Fibroblast of skin of left quadriceps (primary cell): ENCODE results near the gene ARSD.
"Not testable (repeated sequence)": the region's sequence is repeated elsewhere in the genome, so short reads cannot be mapped to it uniquely, and the experiment has no call there.

Experiments used
- DNase-seq, 2 experiments: peaks; one replicate each; pipeline ENCODE4 v3.0.0-alpha.2; 2013; ENCODE audit warnings: low read depth in 2 of 2

Gene ARSD

DNA sequence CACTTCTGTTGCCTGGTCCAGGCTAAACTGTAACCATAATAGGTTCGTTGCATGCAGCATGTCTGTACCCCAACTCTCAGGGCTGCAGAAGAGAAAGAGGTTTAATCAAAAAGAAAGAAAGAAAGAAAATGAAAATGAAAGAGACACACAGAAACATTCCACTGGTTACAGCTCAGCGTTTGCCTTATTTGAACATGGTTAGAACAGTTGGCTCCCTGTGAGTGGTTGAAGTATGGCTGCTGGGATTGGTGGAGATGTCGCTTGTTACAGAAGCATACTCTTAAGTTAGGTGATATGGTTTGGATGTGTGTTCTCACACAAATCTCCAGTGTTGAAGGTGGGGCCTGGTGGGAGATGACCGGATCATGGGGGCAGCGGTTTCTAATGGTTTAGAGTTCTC is 36.3 kb downstream of the ARSD start:
- no peak for DNase-seq

DNA sequence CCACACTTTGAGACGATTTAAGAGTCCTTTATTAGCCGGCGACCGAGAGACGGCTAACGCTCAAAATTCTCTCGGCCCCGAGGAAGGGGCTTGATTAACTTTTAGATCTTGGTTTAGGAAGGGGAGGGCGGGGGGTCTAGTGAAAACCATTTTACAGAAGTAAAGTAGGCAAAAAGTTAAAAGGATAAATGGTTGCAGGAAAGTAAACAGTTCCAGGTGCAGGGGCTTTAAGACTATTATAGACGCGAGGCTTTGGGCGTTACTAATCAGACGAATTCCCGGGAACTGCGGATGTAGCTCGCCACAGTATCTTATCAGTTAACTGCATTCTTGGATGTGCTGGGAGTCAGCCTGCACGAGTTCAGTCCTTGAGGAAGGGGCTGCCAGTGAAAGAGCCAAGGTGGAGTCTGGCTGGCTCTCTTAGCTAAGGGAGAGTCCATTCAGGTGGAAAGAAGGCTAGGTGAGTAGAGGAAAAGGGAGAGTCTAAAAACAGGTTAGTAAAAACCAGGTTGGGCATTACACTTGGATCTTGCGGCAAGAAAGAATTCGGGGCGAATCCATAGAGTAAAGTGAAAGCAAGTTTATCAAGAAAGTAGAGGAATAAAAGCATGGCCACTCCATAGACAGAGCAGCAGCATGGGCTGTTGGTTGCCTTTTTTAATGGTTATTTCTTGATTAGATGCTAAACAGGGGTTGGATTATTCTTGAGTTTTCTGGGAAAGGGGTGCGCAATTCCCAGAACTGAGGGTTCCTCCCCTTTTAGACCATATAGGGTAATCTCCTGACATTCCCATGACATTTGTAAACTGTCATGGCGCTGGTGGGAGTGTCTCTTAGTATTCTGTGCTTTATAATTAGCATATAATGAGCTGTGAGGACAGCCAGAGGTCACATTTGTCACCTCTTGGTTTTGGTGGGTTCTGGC is 38.3 kb downstream of the ARSD start:
- not testable (repeated sequence) for DNase-seq

DNA sequence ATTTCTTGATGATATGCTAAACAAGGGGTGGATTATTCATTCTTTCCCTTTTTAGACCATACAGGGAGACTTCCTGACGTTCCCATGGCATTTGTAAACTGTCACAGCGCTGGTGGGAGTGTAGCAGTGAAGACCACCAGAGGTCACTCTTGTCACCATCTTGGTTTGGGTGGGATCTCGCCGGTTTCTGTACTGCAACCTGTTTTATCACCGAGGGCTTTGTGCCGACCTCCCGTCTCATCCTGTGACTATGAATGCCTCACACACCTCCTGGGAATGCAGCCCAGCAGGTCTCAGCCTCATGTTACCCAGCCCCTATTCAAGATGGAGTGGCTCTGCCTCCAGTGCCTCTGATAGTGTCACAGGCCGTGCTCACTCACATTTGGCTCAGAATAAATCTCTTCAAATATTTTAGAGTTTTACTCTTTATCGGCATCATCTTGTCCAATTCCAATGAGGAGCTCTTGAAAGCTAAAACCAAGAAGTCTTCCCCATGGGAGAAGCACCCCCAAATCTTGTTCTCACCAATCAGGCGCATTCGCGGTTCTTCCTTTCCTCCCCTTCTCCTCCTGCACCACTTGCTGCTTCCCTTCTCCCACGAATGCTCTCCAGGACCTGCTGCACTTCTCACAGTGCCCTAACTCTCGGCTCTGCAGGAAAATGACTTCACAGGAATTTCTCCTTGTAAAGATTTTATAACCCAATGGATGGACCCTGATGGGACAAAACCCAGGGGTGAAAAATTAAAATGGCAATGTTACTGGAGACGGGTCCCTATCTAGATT is 39.2 kb downstream of the ARSD start:
- DNase-seq: not testable (repeated sequence)

DNA sequence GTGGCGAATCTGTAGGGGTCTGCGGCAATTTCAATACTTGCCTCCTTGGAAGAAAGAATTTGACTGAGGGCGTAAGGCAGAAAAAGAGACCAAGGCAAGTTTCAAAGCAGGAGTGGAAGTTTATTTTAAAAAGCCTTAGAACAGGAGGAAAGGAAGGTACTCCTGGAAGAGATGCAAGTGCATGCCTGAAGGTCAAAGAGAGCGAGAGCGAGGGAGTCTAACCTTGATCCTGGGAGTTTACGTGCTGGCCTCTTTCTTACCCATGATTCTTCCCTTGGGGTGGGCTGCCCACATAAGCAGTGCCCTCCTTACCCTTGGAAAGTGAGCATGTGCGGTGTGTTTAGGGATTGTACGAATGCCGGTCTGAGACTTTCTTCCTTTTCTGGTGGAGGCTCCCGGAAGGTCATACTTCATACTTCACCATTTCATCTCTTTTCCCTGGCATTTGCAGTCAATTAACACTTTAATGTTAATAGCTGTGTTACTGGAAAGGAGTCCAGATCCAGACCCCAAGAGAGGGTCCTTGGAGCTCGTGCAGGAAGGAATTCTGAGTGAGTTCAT is 40.0 kb downstream of the ARSD start:
- DNase-seq: no peak

DNA sequence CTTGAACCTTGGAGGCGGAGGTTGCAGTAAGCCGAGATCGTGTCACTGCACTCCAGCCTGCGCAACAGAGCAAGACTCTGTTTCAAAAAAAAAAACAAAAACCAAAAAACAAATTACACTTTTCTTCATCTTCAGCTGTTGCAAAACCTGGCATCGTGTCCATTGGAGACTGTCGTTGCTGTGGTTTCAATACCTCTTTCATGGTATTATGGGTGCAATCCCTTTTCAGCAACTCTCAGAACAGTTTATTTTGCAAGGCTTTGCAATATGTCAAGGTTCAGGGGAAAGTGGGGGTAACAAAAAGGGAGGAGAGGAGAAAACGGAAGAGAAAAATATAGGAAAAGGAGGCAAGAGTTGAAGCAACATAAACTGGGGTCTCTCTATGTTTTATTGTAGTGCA is 40.8 kb downstream of the ARSD start:
- no peak for DNase-seq

DNA sequence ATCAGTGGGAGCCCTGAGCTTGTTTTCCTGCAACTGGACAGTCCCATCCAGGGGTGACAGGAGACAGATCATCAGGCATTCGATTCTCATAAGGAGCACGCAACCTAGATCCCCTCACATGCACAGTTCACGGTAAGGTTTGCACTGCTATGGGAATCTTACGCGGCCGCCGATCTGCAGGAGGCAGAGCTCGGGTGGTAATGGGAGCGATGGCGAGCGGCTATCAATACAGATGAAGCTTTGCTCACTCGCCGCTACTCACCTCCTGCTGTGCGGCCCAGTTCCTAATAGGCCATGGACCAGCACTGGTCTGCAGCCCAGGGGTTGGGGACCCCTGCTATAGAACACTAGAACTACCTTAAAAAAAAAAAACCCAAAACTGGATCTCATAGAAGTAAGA is 45.4 kb downstream of the ARSD start:
- no peak for DNase-seq

DNA sequence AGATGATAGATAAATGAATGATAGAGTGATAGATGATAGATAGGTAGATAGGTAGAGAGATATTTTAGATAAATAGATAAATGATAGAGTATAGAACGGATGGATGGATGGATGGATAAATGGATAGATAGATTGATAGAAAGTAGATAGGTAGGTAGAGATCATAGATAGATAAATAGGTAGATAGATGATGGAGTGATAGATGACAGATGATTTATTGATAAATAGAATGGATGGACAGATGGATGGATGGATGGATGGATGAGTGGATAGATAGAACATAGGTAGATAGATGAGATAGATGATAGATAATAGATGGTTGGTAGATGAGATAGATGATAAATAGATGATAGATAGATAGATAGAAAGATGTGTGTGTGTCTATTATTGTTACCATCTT is 49.5 kb downstream of the ARSD start:
- no peak for DNase-seq

DNA sequence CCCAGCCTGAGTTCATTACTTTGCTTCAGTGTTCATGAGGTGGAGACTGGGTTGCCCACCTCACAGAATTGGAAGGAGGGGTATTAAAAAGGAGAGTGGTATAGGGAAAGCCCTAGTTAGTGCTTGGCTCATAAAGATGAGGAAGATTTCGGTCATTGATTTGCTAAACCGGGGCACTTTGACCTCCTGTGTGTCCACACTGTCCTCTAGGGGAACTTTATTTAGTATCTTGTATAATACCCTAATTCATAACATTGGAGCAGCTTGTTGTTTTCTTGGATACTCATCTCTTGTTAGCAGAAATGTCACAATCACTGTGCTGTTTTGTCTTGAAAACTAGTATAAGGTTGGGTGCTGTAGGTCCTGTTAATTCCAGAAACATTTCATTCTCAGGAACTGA is 50.6 kb downstream of the ARSD start:
- no peak for DNase-seq

DNA sequence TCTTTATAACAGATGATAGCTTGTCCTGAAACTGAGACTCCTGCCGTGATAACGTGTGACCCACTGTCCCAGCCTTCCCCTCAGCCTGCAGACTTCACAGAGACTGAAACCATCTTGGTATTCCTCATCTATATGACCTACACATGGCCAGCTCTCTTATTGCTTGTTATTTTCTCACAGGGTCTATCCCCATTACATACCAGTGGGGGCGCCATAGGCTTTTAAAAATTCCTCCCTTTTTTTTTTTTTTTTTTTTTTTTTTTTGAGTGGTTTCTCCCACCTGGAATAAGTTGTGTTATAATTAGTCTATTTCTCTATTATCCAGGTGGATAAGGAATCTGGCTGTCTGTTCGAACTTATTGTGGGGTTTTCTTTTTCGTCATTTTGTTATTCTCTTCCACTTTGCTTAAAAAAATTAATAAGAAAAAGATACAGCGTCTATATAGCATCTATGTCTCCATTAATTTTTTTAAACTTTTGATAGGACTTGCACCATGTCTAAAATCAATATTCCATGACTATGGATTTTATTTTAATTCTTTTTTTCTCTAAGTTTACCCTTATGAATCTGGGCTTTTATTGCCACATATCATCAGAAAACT is 53.2 kb downstream of the ARSD start:
- DNase-seq: no peak

DNA sequence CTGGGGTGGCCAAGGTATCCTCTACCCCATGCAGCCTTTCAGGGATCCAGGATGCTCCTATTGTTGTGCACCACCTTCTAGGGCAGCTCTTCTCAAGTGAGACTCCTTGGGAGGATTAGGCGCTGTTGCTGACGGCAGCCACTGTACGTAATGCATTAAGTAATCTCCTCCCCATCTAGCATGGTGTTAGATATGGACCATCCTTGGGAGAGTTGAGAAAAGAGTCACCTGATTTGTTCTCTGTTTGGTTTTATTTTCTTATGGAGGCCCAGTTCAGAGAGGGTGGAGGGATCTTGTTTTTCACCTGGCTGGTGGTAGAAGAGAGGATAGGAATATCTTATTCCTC is 54.0 kb downstream of the ARSD start:
- DNase-seq: no peak

DNA sequence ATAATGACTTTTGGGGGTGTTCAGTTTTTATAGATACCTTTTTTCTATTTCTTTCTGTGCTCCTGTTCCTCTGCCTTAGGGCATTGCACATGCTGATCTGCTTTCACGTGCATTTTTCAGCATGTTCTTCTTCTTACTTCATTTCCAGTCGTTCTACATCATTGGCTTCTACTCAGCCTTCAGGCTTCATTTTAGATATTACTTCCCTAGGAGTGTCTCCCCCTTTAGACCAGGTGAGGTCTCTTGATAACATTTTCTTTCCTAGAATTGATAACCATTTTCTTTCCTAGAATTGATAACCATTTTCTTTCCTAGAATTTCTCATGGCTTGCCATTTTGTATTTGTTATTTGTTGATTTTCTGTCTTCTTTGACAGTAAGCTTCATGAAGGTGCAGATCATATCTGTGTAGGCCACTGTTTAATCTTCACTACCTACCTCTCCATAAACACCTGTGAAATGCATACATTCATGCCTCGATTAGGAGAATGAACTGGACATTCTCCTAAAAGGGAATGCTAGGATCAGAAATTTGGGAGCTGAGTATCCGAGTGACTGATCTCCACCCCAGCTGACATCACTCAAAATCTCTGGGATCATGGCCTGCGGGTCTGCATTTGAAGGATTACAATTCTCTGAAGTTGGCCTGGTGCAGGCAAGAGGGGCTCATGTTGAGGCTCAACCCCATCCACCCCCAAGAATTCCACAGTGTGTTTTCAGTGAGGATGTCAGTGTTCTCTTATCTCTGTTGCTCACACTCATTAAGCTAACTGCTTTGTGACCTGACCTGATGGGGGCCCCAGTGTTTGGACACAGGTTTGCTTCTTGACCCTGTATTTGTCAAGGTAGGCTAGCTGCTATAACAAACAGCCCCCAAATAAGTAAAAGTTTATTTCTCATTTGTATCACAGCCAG is 54.7 kb downstream of the ARSD start:
- no peak for DNase-seq

DNA sequence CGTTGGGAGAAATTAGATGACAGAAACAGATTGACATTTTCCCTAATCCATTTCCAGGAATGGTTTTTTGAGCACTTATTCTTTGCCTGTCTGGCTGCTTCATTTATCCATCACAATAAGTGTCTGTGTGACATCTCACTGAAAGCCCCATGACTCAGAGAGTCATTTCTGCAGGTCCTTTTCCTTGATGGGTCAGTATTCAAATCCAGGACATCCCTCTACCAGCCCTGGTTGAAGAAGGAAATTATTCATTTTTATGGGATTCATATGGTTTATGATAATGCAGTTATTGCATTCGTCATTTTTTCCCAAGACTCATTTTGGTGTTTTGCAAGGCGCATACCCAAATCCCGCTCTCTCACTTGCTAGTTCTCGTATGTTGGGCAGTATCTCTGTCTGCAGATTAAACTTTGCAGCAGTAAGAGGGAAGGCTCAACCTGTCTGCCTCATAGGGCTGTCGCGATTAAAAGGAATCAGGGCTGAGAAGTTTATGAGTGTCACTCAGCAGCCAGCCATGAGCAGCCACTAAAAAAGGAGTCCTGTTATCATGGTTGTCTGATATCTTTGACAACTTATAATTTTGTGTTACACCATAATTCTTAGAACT is 56.4 kb downstream of the ARSD start:
- no peak for DNase-seq

DNA sequence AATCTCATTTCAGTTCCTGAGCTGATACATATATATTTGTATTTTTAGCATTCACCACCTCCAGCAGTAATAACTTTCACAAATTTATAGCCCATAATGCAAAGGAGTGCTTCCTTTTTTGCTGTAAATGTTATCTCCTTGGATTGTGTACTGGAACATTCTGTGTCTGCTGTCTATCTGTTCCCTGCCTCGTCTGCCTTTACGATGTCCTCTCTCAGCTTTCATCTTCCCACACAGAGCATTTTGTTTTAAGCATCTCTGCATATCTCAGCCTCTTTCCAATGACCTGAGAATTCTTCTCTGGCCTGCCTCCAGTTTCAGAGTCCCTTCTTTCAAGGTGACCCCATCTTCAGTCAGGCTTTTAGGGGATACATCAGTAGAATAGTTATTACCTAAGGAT is 57.3 kb downstream of the ARSD start:
- DNase-seq: no peak

DNA sequence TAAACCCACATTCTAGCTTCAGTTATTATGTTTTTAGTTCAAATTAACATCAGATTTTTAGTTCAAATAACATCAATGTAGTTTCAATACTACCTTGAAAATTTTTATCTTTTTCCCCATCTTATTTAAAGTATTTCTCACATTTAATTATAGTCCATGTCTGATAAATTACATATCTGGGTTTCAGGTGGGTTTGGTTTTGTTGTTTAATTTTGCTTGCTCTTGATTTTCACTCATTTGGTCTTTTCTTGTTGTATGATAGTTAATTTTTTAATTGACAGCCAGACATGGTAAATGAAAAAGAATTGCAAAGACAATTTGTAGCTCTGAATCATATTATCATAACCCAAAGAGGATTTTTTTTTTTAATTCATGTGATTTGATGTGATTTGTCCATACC is 58.5 kb downstream of the ARSD start:
- DNase-seq: no peak

DNA sequence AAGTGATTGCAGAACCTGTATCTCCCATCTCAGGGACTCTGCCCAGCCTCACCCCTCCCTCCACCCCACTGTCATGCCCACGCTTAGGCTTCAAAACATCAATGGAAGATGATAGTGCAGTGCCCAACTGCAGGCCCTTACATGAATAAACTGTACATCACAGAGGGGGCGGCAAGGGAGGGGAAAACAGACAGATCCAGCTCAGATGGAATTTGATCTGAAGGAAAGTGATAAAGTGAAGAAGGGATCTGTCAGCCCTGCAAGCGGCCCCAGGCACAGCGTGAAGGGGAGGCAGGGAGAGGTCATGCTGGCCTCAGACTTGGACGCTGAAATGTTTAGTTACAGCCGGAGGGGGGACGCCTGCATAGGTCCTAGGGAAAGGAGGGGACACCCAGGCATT is 61.9 kb downstream of the ARSD start:
- DNase-seq: no peak

DNA sequence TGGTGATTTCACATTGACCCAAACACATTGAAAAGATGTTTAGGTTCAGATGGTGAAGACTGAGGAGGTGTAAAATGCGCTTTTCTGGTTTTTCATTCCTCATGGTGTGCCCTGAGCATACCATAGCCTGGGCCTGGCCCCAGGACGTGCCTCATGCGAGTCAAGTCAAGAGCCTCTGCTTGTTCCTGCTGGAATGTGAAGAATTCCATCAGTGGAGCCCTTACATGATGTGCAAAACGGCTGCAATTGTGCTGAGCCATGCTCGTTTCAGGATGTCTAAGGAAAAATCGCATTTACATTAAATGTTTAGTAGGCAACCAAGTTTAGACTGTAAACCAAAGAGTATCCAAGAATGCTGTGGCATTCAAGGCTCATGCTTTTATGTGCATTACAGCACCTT is 65.5 kb downstream of the ARSD start:
- peak; percentile 14 to 22 for DNase-seq

DNA sequence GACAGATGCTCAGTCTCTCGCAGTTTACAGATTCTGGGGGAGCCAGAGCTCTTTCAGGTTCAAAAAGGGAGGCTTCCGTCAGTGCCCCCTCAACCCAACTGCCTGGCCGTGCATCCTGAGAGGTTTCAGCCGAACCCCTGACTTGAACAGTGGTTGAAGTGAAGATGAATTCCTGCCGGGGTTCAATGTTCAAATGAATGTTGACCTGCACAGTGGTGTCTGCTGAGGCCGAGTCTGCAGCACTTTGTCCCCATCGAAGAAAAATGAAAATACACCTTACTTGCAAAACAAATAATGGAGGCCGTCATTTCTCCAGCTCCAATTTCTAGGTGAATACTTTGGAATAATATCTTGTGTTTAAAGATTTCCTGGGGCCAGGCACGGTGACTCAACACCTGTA is 66.7 kb downstream of the ARSD start:
- DNase-seq: no peak

DNA sequence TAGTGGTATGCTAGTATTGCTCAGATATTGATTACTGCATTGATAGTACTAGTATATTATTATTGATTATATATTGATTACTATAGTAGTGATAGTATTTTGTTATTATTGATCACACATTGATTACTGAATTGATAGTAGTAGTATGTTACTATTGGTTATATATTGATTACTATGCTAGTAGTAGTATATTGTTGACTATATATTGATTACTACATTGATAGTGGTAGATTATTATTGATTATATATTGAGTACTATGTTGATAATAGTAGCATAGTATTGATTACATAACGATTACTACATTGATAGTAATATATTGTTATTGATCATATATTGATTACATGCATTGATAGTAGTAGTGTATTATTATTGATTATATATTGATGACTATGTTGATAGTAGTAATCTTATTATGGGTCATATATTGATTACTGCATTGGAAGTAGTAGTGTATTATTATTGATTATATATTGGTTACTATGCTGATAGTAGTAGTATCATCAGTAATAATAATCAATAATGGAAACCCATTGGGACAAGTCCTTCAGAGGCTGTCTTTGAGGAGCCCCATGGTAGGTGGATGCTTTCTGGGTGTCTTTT is 69.8 kb downstream of the ARSD start:
- no peak for DNase-seq

DNA sequence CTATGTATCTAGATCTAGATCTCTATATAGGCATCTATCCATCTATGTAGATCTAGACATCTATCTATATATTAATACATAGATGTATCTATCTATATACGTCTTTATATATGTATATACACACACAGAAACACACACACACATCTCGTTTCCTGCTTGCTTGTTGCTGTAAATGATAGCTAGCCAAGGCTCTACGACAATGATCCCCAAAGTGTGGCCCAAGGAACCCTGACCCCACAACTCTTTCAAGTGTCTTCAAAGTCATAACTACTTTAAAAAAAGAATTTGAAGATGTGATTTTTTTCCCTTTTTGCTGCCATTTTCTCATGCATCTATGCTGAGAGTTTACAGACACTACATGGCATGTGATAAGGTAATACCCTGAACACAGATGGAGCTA is 71.6 kb downstream of the ARSD start:
- DNase-seq: no peak

DNA sequence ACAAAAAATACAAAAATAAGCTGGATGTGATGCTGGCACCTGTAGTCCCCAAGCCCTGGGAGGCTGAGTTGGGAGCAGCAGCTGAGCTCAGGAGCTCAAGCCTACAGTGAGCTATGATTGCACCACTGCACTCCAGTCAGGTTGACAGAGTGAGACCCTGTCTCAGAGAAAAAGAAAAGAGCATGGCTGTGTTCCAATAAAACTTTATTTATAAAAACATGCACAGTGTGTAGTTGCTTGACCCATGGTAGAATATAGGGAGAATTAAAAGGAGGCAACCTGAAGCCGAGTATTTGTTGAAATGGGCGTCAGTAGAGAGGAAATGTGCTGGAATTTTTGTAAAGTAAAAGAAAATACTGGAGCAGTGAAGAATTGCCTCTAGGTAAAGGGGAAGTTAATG is 73.4 kb downstream of the ARSD start:
- no peak for DNase-seq

DNA sequence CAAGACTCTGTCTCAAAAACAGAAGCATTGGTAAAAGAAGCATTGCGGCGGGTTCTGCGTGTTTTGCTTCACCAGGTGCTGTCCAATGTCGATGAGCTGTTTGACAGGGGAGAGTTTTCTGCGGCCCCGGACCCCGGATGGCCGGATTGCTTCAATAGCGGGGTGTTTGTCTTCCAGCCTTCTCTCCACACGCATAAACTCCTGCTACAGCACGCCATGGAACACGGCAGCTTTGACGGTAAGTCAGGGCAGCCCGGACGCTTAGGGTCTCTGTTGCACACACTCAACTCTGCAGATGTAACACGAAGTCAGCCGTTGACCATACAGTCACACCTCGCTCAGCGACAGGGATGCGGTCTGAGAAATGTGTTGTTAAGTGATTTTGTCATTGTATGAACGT is 74.2 kb downstream of the ARSD start:
- no peak for DNase-seq
